Measurements from ENCODE around the gene IQSEC1. TPM values are rescaled to one million over a fixed set of nuclear protein-coding genes. Genes with fewer than 3 reads are reported as not detected.

IQSEC1 gene
- polyA plus RNA-seq, 2 of the 4 experiments (the other 2 are of a cell fraction), result 3.7 to 10.7 TPM

GRCh38 chr3:13044496-13045240, 28.6 kb downstream of the IQSEC1 start (continued):
- TF ChIP-seq CTCF (IDR thresholded peaks at IDR 0.05), result no peak
- no peak for TF ChIP-seq ESRRA (IDR thresholded peaks at IDR 0.05; ENCODE audit: borderline replicate concordance, low read length)

DNA sequence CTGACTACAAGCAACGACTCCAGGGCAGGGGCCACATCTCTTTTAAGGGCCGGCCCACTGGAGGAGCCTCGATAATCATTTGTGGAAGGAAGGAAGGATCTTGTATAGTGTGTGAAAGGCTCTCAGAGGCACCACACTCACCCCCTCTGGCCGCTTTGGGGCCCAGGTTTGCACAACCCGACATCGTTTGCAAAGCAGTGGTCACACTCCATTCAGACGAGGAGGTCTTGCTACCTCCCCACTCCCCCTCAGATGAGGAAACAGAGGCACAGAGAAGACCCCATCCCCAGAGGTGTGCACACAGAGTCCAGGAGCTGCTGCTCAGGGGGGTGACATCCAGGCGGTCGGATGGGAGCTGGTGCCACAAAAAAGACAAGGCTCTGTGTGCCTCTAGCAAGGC, 29.6 kb downstream of the IQSEC1 start:
- H3K4me1 ChIP-seq, result no peaks in the 10 kb centered on the region
- H3K9me3 ChIP-seq, result no peaks in the 10 kb centered on the region
- H3K4me3 ChIP-seq, result no peak overlapping the region
- no peak overlapping the region for H3K27ac ChIP-seq
- TF ChIP-seq HES2 (IDR thresholded peaks at IDR 0.05) (no peak), SREBF2 (IDR thresholded peaks at IDR 0.05) (no peak), RNF2 (IDR thresholded peaks at IDR 0.05; ENCODE audit: borderline replicate concordance, low read depth) (no peak), BCL3 (IDR thresholded peaks at IDR 0.05) (no peak), ZSCAN20 (CRISPR knock-in tag; IDR thresholded peaks at IDR 0.05) (no peak), ZNF302 (CRISPR knock-in tag; IDR thresholded peaks at IDR 0.05) (no peak), HDAC2 (IDR thresholded peaks at IDR 0.05) (no peak), BHLHE40 (IDR thresholded peaks at IDR 0.05; ENCODE audit: low read depth, low read length) (no peak), HOXA7 (CRISPR knock-in tag; IDR thresholded peaks at IDR 0.05) (no peak), JUNB (IDR thresholded peaks at IDR 0.05) (no peak), CTCF (IDR thresholded peaks at IDR 0.05) (no peak), GATA3 (IDR thresholded peaks at IDR 0.05; ENCODE audit: borderline replicate concordance) (no peak), RARB (CRISPR knock-in tag; IDR thresholded peaks at IDR 0.05) (no peak)
- WGBS (ENCODE audit: missing lambda C conversion rate), result 74% methylated on average over 9 of the region's 9 CpGs
- DNase-seq (ENCODE audit: low read depth in 1 of 2, low spot score in 1 of 2) (no peak), FAIRE-seq (no peak), ATAC-seq (no peak)
- CTCF ChIA-PET, result no interaction called here
- H3K4me2 ChIP-seq, result no peak overlapping the region
- POLR2A ChIA-PET, result no interaction called here

- DNase-seq (ENCODE audit: low read depth in 1 of 2, low spot score in 1 of 2), result no peak
- no peaks in the 10 kb centered on the region for H3K4me1 ChIP-seq
- no peak overlapping the region for H3K4me2 ChIP-seq
- H3K9me3 ChIP-seq, result no peaks in the 10 kb centered on the region
- ChIA-PET CTCF (interaction anchor here (1.1 kb wide), 1 partner anchor 11 kb away, joined by 3 read pairs; no protein-coding TSS in a partner anchor), POLR2A (no interaction called here)
- 91% methylated on average over 16 of the region's 20 CpGs for WGBS (ENCODE audit: missing lambda C conversion rate)
- no peak for TF ChIP-seq CHD2 (IDR thresholded peaks at IDR 0.05; ENCODE audit: low read length, partially characterized antibody)
- no peak for TF ChIP-seq HOXB5 (CRISPR knock-in tag; IDR thresholded peaks at IDR 0.05)
- TF ChIP-seq HOXB13 (CRISPR knock-in tag; IDR thresholded peaks at IDR 0.05; ENCODE audit: low read depth), result no peak
- TF ChIP-seq RCOR1 (IDR thresholded peaks at IDR 0.05; ENCODE audit: low read depth, low read length), result no peak
- no peak for ATAC-seq
- no peak for FAIRE-seq
- H3K27ac ChIP-seq, result no peak overlapping the region
- no peak overlapping the region for H3K4me3 ChIP-seq
Observed at GRCh38 chr3:13042715-13043271, 30.4 kb downstream of the IQSEC1 start.

Data from A549 (cell line).